HG03175 (cell line): ENCODE results near the gene OR2M7.
A peak's percentile ranks its signal among the peaks of the same experiment; 100 is the strongest.
"Not testable (repeated sequence)": the region's sequence is repeated elsewhere in the genome, so short reads cannot be mapped to it uniquely, and the experiment has no call there.

ENCODE experiments used
- ATAC-seq: cut with Tn5 transposase; IDR thresholded peaks from one replicate; pipeline ENCODE4 v1.9.1; 2021; ENCODE audit warnings: mild to moderate bottlenecking, moderate library complexity; ENCODE audit not compliant: unreplicated experiment

The OR2M7 gene

DNA sequence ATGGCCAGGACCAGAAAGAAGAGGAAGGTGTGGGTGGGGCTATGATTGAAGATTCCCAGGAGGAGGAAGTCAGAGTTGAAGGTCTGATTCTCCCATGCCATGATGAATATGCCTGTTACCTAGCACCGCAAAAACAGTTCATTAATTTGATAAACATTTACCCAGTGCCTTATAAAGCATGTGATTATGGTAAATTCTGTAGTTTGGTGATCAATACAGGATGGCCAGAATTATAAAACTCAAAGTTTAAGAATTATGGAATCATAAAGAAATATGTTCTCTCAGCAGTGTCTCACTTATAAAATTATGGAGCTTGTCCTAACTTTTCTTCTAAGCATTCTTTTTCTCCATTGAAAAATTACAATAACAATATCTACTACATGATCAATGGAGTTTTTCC, at the start of gene OR2M7:
Gene OR2M7 (minus strand): TSS at position 101 of the 400 bp plus-strand sequence. CDS start 0 bp downstream, at position 101.
- ATAC-seq = no peak

- no peak for ATAC-seq
Measured at GRCh38 chr1:248373761-248374160, 49.4 kb upstream of the OR2M7 start.

DNA sequence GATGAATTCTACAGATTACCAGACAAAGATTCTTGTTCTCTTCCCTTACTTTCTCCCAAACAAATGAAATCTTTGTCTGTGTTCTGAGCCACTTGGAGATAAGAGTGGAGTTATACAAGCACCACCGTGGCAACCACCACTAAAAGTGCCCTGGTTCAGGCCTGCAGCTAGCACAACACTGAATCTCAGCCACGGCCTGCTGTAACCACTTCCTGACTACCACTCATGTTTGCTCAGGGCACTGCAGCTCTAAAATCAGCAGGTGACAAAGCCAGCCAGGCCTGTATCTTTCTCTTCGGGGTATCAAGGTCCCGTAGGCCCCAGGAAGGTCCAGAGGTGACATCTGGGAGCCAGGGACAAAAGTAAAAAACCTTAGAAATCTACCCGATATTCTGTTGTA, 48.0 kb upstream of the OR2M7 start:
- peak; percentile 41 for ATAC-seq

DNA sequence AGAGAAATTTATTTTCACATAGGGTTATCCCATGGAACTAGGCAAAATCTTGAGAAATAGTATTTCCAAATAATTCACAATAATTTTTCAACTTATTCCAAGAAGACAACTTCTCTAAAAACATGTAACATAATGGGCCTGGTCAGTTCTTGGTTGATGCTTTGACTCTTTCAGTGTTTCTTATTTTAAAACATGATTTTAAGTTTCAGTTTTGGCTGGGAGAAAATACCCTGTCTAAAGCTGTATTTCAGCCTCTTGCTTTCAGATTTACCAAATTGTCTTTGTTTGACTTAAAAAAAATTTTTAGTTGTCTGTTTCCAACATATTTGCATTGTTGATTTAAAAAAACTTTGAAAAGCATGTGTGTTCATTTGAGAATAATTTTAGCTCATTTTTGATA, 42.2 kb upstream of the OR2M7 start:
- no peak for ATAC-seq

GRCh38 chr1:248361121-248361715, 36.9 kb upstream of the OR2M7 start, which contains the start of gene OR2T4:
OR2T4 (plus strand) TSS chr1:248361665; CDS start chr1:248361665, 0 bp downstream.
- ATAC-seq = no peak

GRCh38 chr1:248359415-248359814, 35.0 kb upstream of the OR2M7 start:
- ATAC-seq = no peak

- ATAC-seq = no peak
Measured at GRCh38 chr1:248348475-248348874, 24.1 kb upstream of the OR2M7 start, which contains the start of gene OR14C36. OR14C36 (plus strand) TSS chr1:248348775; CDS start chr1:248348775, 0 bp downstream.

GRCh38 chr1:248343451-248343850, 19.1 kb upstream of the OR2M7 start:
- no peak for ATAC-seq

DNA sequence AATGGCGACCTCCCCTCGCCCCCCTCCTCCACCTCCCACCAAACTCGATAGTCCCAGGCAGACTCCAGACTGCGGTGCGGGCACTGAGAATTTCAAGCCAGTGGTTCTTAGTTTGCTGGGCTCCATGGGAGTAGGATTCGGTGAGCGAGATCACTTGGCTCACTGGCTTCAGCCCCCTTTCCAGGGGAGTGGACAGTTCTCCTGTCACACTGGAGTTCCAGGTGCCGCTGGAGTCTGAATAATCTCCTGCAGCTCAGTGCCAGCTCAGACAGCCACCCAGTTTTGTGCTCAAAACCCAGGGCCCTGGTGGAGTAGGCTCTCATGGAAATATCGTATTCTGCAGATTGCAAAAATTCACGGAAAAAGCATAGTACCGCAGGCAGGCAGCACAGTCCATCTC, 7.6 kb downstream of the OR2M7 start:
- ATAC-seq = no peak

DNA sequence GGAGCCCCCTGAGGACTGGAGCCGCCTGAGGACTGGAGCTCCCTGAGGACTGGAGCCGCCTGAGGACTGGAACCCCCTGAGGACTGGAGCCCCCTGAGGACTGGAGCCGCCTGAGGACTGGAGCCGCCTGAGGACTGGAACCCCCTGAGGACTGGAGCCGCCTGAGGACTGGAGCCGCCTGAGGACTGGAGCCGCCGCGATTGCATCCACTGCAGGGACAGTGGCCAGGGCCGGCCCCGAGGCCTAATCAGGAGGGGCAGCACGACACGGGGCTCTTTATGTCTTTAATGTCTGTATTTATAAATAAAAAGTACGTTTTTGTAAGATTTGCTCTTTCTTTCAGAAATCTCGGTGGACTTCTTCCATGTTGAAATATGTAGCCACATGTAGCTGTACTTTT, 17.6 kb downstream of the OR2M7 start:
- ATAC-seq = not testable (repeated sequence)

DNA sequence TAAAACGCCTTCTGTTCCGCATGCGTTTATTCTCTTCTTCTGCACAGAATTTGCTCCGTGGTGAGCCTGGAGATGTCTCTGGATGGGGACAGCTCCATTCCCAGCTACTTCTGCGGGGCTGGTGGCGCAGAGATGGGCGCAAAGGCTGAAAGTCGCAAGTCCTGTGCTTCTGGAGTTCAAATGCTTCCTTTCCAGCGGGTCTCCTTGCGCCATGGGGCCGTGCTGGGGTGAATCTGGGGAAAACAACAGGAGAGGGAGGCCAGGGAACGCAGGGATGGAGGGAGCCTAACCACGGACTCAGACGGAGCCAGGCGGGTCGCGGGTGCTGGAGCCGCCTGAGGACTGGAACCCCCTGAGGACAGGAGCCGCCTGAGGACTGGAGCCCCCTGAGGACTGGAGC, 18.3 kb downstream of the OR2M7 start:
- no peak for ATAC-seq

DNA sequence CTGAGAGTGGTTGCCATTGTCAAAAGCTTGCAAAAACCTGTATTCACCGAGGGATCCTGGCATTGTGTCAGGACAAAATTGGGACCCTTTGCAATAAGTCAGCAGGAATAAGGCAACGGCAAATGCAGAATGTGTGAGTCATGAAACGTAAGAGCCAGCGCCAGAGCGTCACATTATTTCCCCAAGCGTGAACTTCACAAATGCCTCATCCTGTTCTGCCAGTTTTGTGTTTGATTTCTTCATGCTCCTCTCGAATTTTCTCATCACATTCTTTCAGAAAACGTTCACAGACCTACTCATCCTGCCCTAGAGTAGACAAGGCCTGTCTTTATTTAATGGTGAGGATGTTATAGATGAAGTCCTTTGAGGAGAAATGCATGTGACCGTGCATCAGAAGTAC, 18.7 kb downstream of the OR2M7 start:
- not testable (repeated sequence) for ATAC-seq

- no peak for ATAC-seq
Measured at GRCh38 chr1:248303324-248303723, 21.0 kb downstream of the OR2M7 start, which contains the start of gene OR2T12. OR2T12 (minus strand) TSS chr1:248303424; CDS start chr1:248295578, 7,846 bp downstream.

DNA sequence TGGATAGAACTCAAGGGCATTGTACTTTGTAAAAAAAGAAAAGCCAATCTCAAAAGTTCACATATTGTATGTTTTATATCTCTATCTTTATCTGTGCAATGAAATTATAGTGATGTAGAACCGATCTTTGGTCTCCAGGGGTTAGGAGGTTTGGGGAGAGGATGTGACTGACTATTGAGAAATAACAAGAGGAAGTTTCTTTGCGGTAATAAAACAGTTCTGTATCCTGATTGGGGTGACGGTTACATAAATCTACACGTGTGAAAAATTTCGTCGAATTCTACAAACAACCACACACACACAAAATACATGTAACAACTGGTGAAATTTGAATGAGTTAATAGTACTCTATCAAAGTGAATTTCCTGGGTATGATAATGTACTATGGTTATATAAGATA, 36.0 kb downstream of the OR2M7 start:
- ATAC-seq = no peak

- no peak for ATAC-seq
Measured at GRCh38 chr1:248277876-248278275, 46.5 kb downstream of the OR2M7 start, which contains the start of gene OR2T33. OR2T33 (minus strand) TSS chr1:248277976; CDS start chr1:248273814, 4,162 bp downstream.
